ENCODE measurements around the gene YARS2.

Gene YARS2

DNA sequence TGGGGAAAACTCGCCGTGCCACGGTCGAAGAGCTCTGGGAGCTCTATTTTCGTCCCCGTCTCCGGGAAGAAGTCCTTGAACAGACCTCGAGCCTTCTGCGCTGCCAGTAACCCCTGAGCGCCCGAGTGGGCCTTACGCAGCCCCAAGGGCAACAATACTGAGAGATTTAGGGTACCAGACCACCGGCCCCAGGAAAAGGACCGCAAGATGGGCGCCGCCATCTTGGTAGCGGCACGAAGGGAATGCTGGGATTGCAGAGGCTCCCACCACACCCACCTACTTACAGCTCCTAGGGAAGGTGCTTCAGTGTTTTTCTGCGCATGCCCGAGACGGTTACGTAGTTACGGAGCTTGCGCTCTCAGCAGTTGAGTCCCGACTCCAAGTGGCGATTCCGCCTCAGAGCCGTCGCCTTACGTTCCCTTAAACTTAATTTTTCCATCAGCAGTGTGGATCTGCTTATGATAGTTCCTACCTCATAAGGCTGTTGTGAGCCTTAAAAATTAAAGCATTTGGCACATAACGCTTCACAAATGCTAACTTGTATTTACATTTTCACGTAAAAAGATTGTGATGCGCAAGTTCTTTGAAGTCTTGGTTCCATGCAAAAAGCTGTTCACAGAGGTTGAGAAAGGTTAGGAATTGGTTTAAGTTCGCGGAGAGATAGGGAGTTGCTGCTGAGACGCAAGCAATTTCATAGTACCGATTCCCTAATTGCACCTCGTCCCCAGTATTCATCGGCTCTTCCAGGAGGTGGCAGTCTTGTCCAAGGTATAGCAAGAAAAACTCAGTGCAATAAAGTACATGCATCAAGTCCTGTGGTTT, at the start of gene YARS2:
TSS of gene YARS2 (minus strand) at position 244 of the 822 bp plus-strand sequence. CDS start at position 221, 23 bp downstream.
- peak; percentile 95 for DNase-seq

DNA sequence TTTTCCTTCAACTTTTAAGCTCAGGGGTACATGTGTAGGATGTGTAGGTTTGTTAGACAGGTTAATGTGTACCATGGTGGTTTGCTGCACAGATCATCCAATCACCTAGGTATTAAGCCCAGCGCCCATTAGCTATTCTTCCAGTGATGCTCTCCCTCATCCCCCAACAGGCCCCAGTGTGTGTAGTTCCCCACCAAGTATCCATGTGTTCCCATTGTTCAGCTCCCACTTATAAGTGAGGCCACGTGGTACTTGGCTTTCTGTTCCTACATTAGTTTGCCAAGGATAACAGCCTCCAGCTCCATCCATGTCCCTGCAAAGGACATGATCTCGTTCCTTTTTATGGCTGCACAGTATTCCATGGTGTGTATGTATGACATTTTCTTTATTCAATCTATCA, 48.6 kb upstream of the YARS2 start:
- no peak for DNase-seq

GRCh38 chr12:32801269-32801980, 45.7 kb upstream of the YARS2 start:
- DNase-seq: no peak

- DNase-seq: no peak
Observed at GRCh38 chr12:32794281-32794680, 38.6 kb upstream of the YARS2 start.

GRCh38 chr12:32789916-32790315, 34.2 kb upstream of the YARS2 start:
- DNase-seq: no peak

DNA sequence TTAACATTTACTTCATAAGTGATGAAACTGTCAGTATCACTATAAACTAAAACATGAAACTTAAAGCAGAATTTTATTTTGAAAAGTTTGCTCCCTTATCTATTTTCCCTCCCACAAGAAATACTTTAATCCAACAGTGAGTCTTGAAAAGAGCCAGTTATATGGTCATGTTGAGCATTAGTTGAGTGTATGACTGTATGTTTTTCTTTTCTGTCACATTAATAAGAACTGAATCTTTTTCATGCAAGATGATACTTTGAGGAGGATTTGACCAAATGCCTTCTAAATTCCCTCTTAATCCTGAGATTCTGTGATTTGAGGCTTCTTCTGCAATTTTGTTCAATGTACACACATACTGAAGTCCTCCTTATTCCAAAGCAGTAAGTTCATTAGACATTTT, 33.7 kb upstream of the YARS2 start:
- DNase-seq: no peak

- DNase-seq: no peak
Observed at GRCh38 chr12:32788405-32788804, 32.7 kb upstream of the YARS2 start.

DNA sequence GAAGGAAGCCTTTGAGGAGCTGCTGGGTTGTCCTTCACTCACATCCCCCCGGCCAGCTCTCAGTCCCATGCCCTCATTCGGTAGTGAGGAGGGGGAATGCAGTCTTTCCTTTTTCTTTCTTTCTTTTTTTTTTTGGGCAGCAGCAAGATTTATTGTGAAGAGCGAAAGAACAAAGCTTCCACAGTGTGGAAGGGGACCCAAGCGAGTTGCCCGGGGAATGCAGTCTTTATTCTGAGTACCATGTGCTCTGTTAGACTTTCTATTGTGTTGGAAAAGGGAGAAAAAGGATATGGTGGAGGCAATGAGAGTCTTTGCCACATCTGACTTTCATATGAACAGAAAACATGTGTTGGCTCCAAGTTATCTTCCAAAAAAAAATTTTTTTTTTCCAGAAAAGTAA, 29.9 kb upstream of the YARS2 start:
- no peak for DNase-seq

DNA sequence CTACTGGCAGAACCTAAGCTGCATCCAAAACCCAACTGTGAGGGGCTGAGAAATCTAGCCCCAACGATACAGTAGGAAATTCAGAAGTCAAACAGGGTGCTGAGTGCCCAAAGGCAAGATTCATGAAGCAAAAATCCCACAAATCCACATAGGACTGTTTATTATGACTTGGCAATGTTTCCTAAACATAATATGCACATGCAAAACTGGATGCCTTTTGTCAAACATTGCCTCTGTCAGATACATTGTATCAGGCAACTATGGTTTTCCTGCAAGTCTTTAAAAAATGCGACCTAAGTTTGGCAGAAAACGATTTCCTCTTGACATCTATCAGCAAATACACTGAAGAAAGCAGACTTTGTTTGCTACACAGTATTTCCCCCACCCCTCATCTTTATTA, 27.3 kb upstream of the YARS2 start:
- DNase-seq: no peak

DNA sequence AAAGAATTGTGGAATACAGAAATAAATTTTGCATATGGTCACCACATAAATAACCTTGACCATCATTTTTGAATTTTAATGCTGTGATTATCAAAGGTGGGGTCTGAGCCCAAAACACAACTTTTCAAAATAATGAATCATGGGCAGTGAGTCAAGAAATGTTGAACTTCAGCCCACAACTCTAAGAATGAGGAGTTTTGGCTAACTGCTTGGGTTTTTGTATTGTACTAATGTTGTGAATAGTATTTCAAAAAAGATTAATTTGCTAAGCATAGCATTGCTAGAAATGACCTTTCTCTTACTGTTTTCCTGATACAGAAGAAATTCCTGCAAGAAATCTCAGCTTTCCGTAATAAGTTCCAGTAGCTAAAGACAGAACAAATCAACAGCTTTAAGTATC, 24.4 kb upstream of the YARS2 start:
- no peak for DNase-seq

GRCh38 chr12:32777691-32778175, 22.0 kb upstream of the YARS2 start:
- DNase-seq: no peak

- DNase-seq: no peak
Observed at GRCh38 chr12:32777159-32777558, 21.5 kb upstream of the YARS2 start.

DNA sequence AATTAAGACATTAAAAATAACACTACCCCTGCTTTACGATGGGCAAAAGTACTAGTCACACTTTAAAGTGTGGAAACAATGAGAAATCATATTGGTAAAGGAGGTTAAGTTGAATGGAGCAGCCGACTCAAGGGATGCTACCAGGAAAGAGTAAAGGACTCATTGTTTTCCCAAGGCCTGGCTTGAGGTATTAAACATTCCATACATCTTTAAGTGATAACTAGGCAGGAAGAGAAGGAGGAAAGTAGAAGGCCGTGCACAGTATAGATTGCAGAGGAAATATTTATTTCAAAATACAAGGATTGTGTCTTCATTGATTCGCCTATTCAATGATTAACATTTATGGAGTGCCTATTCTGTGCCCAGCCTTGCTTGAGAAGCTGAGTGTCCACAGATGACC, 20.6 kb upstream of the YARS2 start:
- no peak for DNase-seq

DNA sequence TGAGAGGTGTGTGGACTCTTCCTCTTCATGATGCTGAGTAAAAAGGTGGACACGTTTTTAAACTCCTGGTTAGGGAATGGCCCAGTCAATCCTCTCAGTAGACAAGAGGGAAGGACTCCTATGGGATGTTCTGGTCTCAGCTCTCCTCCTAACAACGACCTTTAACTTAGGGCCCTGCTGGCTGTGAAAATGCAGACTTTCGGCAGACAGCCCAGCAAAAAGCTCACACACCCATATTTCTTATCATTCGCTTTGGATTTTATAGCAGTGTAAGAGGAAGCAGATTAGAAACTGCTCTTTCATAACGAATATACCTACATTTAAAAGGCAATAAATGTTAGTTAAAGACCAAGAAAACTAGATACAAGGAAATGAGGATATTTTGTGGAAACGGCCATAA, 18.0 kb upstream of the YARS2 start:
- DNase-seq: no peak

DNA sequence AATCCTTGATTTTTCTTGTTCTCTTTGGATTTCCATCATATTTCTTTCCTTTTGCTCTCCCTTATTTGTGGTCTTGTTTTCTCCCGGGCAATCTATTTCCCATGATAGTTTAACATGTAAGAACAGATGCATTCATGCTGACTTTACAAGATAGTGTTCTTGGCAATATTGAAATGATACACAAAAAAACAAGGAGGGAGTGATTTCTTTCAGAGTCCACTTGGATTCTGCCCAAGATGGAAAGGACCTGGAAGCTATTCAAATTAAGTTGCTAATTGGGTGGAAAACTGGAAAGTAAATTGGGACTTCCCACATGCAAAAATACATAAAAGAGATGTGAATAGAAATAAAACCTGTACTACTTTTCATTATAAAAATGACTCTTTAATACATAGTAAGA, 14.4 kb upstream of the YARS2 start:
- DNase-seq: no peak

- no peak for DNase-seq
Observed at GRCh38 chr12:32768518-32768917, 12.8 kb upstream of the YARS2 start.

GRCh38 chr12:32765906-32766305, 10.2 kb upstream of the YARS2 start:
- no peak for DNase-seq

DNA sequence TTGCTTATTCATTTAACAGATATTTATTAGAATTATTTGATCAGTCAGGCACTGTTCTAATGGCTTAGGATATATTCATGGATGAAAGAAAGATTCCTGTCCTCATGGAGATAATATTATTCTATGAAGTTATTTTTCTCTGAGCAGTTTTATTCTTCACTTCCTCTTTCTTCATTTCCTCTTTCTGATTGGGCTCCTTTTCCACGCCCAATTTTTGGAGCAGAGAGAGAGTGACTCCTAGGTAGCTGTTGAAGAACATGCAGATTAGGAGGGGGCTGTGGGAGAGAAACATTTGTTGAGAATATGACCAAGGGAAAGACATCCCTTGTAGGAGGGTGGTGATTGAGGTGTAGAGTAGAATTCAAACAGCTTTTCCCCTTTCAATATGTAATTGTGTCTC, 6.0 kb upstream of the YARS2 start:
- DNase-seq: no peak

- DNase-seq: no peak
Observed at GRCh38 chr12:32757157-32757556, 1.5 kb upstream of the YARS2 start.

- peak; percentile 3 for DNase-seq
Observed at GRCh38 chr12:32756476-32757066, 874 bp upstream of the YARS2 start.

DNA sequence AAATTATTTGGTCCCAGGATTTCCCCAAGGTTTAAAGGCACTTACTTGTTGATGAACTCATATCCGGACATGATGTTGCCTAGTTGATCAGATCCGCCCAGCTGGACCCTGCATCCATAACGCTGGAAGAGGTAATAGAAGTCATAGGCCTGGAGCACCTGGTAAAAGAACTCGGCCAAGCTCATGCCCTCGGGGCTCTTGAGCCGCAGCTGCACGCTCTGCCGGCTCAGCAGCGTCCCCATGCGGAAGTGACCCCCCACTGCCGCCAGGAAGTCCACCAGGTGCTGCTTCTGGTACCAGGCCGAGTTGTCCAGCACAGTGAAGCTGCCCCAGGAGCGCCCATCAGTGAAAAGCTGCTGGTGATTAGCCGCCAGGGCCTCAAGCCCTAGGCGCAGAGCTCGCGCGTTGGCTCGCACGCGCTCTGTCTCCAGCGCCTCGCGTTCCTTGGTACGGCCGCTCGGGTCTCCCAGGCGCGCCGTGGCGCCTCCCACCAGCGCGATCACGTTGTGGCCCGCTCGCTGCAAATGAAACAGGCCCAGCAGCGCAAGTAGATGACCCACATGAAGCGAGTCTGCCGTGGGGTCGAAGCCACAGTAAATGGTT, 545 bp downstream of the YARS2 start:
- DNase-seq: peak; percentile 80

DNA sequence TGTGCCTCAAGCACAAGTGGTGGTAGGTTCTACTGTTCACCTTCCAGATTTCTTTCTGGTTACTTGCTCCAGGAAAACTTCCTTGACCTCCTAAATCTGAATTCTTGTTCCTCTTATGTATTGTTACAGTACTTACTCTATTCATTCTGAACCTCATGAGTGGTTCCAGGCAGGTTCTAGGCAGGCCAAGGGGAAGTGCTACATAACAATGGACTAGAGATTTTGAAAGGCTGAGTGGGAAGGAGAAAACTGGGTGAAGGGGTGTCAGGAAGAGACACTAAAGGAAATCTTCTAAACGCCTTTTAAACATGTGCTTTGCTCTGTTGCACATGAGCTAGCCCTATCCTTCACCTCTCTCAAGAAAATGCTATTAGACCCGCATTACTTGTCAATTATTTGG, 1.6 kb downstream of the YARS2 start:
- DNase-seq: no peak

- no peak for DNase-seq
Observed at GRCh38 chr12:32753605-32754004, 2.1 kb downstream of the YARS2 start.

GRCh38 chr12:32743264-32743663, 12.4 kb downstream of the YARS2 start:
- no peak for DNase-seq

All from NCI-H226 (cell line).